Calu3 (cell line): Measurements from ENCODE around the gene HAND1. TPM values are rescaled to one million over a fixed set of nuclear protein-coding genes. Genes with fewer than 3 reads are reported as not detected.

Experiments used
- BruUV-seq: library from RNA; stranded (reverse); fragments of 400-500 nt; replicated peaks from 2 replicates; lab custom pipeline; 2021; lab: Mats Ljungman, UMichigan
- CTCF ChIA-PET: fragments of 300-600 bp; sonication (Branson Sonifier 250); formaldehyde crosslinking; loops from one replicate; lab custom pipeline; 2022; ENCODE audit warnings: antibody characterized with exemption; lab: Charles Lee
- DNase-seq: peaks from one replicate; pipeline ENCODE4 v3.0.0; 2022
- H3K27ac Mint-ChIP-seq: one replicate; pipeline ENCODE4 v1.8.0; 2022; ENCODE audit warnings: mixed read lengths; ENCODE audit not compliant: unreplicated experiment
- H3K27me3 Mint-ChIP-seq: one replicate; pipeline ENCODE4 v1.8.0; 2022; ENCODE audit warnings: mixed read lengths; ENCODE audit not compliant: unreplicated experiment
- H3K36me3 Mint-ChIP-seq: one replicate; pipeline ENCODE4 v1.8.0; 2022; ENCODE audit warnings: mild to moderate bottlenecking, moderate library complexity, mixed read lengths; ENCODE audit not compliant: insufficient read depth, unreplicated experiment
- H3K4me1 Mint-ChIP-seq: one replicate; pipeline ENCODE4 v1.8.0; 2022; ENCODE audit warnings: mild to moderate bottlenecking, low read depth, mixed read lengths; ENCODE audit not compliant: unreplicated experiment
- H3K4me3 Mint-ChIP-seq: one replicate; pipeline ENCODE4 v1.8.0; 2022; ENCODE audit warnings: mild to moderate bottlenecking, low read depth, moderate library complexity, mixed read lengths; ENCODE audit not compliant: unreplicated experiment
- H3K9me3 Mint-ChIP-seq: one replicate; pipeline ENCODE4 v1.8.0; 2022; ENCODE audit warnings: low read depth, mixed read lengths; ENCODE audit not compliant: unreplicated experiment
- intact Hi-C: fragments of 100-400 bp; cut with micrococcal nuclease; formaldehyde crosslinking; loops from one replicate; pipeline ENCODE4 v1.10.0; 2022; ENCODE audit not compliant: unreplicated experiment
- total RNA-seq: library from RNA; stranded (reverse); gene quantifications from 2 replicates; pipeline ENCODE4 v1.2.3, GENCODE V29; 2022
- TF ChIP-seq, protein P1 (sequence below): fragments of 200-600 bp; IDR thresholded peaks from one replicate; pipeline ENCODE4 v1.8.0; 2022; ENCODE audit warnings: antibody characterized with exemption; ENCODE audit not compliant: unreplicated experiment

The HAND1 gene
- total RNA-seq, 1 experiment from 2014 or later = not detected

DNA sequence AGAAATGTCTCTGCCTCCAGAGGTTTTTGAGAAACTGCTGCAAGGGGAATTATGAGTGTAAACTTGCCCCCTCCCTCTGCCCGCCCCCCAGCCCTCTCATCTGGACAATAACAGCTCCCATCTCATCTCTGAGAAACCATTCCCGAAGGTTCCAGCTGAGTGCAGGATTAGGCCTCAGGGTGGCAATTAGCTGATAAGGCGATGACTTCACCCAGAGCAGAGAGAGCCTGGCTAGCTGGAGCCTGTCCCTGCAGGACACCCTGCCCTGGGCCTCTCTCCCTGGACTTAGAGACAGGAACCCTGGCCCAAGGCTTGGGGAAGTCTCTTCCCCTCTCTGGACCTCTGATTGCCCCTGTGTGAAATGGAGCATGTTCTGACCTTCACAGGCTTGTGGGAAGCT is 45.7 kb upstream of the HAND1 start:
- no peak for DNase-seq
- CTCF ChIA-PET = no interaction called here
- H3K27ac Mint-ChIP-seq = no peak overlapping the region

DNA sequence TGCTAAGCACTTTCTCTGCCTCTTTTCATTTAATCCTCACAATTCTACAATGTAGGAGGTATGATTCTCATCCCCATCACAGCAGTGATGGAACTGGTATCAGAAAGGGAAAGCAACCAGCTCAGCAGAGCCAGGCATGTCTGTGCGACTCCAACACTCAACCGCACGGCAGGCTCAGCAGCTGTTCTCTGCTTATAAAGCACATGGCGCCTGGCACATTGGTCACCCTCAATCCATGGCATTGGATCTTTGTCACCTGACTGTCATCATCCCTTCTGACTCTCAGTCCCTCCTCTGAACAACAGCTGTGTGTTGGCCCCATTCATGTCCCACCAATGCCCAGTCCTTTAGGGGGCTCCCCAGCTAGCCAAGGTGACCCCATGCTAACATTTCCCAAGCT is 45.1 kb upstream of the HAND1 start:
- intact Hi-C loops = no loop called here
- peaks cover 13% of the 10 kb centered on the region for H3K4me1 Mint-ChIP-seq
- no peak overlapping the region for H3K27ac Mint-ChIP-seq
- DNase-seq = no peak
- CTCF ChIA-PET = no interaction called here
- no peaks in the 10 kb centered on the region for H3K9me3 Mint-ChIP-seq
- no peak overlapping the region for H3K4me3 Mint-ChIP-seq
- TF ChIP-seq, protein P1, sequence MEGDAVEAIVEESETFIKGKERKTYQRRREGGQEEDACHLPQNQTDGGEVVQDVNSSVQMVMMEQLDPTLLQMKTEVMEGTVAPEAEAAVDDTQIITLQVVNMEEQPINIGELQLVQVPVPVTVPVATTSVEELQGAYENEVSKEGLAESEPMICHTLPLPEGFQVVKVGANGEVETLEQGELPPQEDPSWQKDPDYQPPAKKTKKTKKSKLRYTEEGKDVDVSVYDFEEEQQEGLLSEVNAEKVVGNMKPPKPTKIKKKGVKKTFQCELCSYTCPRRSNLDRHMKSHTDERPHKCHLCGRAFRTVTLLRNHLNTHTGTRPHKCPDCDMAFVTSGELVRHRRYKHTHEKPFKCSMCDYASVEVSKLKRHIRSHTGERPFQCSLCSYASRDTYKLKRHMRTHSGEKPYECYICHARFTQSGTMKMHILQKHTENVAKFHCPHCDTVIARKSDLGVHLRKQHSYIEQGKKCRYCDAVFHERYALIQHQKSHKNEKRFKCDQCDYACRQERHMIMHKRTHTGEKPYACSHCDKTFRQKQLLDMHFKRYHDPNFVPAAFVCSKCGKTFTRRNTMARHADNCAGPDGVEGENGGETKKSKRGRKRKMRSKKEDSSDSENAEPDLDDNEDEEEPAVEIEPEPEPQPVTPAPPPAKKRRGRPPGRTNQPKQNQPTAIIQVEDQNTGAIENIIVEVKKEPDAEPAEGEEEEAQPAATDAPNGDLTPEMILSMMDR = no peak
- no peaks in the 10 kb centered on the region for H3K36me3 Mint-ChIP-seq
- BruUV-seq = no TSS peak
- H3K27me3 Mint-ChIP-seq = peaks cover 63% of the 10 kb centered on the region

More for the DNA sequence above, 45.7 kb upstream of the HAND1 start:
- TF ChIP-seq, protein P1 = no peak
- intact Hi-C loops = no loop called here
- H3K36me3 Mint-ChIP-seq = no peaks in the 10 kb centered on the region
- BruUV-seq = no TSS peak
- peaks cover 13% of the 10 kb centered on the region for H3K4me1 Mint-ChIP-seq
- H3K4me3 Mint-ChIP-seq = no peak overlapping the region
- H3K27me3 Mint-ChIP-seq = peaks cover 68% of the 10 kb centered on the region
- no peaks in the 10 kb centered on the region for H3K9me3 Mint-ChIP-seq

DNA sequence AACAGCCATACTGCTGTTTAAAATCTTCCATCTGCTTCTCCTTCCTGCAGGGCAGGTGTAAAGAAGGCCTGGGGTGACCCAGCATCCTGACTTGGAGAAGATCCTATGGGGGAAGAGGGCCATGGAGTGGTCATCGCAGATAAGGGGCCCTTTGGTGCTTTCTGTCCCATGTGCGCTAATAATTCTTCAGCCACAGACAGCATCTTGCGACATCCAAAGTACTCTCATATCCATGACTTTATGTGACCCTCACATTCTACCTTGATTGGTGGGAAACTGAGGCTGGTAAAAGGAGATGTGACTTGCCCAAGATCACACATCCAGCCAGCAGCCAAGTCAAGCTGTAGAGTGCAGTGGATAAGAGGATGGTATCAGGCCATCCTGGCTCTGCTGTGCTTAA is 44.3 kb upstream of the HAND1 start:
- no peaks in the 10 kb centered on the region for H3K9me3 Mint-ChIP-seq
- no peaks in the 10 kb centered on the region for H3K36me3 Mint-ChIP-seq
- peaks cover 13% of the 10 kb centered on the region for H3K4me1 Mint-ChIP-seq
- no peak for DNase-seq
- BruUV-seq = no TSS peak
- H3K27me3 Mint-ChIP-seq = peaks cover 55% of the 10 kb centered on the region
- CTCF ChIA-PET = no interaction called here
- TF ChIP-seq, protein P1 = no peak
- no peak overlapping the region for H3K27ac Mint-ChIP-seq
- no peak overlapping the region for H3K4me3 Mint-ChIP-seq
- intact Hi-C loops = no loop called here

DNA sequence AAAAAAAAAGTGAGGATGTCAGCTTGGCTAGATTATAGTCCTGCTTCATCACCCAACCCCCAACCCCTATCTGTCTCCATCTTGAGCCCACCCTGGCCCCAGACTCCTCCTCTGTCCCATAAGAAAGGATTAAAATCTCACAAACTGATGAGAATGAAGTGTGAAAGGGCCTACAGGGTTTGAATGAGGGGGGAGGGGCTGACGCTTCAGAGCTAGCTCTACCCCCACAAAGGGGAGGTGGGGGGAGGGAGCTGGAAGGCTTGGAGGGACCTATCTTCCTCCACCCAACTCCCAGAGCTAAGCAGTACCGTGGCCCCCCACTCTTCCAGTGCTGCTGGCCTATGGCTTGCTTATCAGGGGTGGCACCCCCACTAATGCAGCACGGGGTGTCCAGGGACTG is 43.7 kb upstream of the HAND1 start:
- H3K9me3 Mint-ChIP-seq = no peaks in the 10 kb centered on the region
- TF ChIP-seq, protein P1 = no peak
- no peaks in the 10 kb centered on the region for H3K36me3 Mint-ChIP-seq
- peaks cover 13% of the 10 kb centered on the region for H3K4me1 Mint-ChIP-seq
- no peak overlapping the region for H3K4me3 Mint-ChIP-seq
- H3K27me3 Mint-ChIP-seq = peaks cover 54% of the 10 kb centered on the region
- intact Hi-C loops = loop anchor here (2.0 kb wide), 2 partner anchors 55 to 89 kb away; no protein-coding TSS in a partner anchor
- CTCF ChIA-PET = interaction anchor here (1.5 to 2.0 kb wide), 4 partner anchors 11 to 27 kb away, joined by 3 to 5 read pairs (median 4); no protein-coding TSS in a partner anchor
- no peak overlapping the region for H3K27ac Mint-ChIP-seq
- DNase-seq = no peak
- BruUV-seq = no TSS peak
